Anterior cingulate cortex (tissue), 58 donors: ENCODE results near the gene IL2RA.
"Not testable (repeated sequence)": the region's sequence is repeated elsewhere in the genome, so short reads cannot be mapped to it uniquely, and the experiment has no call there.

ENCODE experiments used
- DNase-seq, 58 donors: peaks; one replicate each; lab custom pipeline; 2025; lab: John Stamatoyannopoulos, UW

The IL2RA gene

DNA sequence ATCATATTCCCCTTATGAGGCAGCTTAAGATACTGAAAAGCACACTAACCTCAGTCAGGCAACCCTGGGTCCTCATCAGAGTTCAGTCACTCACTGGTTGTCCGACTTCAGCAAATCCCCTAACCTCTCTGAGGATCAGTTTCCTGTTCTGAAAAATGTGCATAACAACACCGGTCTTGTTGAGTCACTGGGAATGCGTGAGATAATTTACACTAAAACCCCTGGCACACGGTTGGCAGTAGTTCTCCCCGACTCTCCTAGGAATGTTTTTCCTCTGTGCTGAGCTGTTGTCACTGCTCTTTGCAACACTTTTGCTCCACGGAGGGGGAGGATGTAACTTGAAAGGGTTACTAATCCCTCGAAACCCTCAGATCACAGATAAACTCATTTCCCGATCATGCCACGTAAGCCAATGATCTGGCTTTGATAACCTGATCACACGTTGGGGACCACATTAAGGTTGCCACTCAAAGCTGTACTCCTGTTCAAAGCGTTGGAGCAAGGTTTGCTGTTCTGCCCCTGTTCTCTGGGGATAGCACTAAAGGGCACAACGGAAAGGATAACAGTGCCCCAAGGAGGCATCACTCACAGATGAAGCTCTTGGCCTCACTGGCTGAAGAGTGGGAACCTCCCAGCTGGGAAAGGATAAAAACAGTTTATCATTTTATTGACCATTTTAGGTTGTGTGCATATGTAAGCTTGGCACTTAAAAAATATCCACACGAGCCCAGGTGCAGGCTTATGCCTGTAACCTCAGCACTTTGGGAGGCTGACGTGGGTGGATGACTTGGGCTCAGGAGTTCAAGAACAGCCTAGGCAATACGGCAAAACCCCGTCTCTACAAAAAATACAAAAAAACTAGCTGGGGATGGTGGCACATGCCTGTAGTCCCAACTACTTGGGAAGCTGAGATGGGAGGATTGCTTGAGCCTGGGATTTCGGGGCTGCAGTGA is 21.6 kb upstream of the IL2RA start:
- no peak for DNase-seq

DNA sequence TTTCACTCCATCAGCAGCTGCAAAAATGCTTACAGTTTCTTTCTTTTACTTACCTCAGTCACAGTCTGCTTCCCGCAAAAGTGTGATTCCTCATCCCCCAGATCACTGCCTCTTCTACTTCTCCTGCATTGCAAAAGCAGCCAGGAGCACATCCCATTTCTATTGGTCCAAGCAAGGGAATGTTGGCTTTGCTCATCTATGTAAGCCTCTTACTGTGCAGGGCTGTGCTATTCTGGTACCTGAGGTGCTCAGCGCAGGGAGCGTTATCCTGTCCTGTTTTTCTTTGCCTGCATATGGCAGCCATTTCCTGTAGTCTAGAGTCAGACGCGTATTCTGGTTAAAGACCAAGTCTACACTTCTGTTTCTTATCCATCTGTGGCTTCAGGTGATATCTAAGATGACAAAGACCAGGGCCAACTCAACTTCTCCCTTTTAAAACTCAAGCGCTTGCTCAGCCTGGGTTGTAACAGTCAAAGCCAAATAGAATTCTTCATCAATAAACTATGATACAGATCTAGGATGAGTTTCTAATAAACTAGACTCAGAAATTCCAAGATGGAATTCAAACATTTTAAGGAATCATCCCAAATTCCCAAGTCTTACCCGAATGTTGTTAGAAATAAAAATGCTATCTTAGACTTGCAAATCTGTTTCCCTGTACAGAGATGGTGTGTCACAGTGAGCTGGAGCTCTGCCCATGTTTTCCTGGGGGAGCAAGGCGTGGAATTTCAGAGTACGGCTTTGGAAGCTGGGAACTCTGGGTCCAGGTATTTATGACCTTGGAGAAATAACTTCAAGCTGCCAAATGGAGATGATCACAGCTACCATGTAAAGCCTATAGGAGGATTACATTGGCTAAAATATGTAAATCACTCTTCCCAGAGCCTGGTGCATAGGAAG is 20.6 kb upstream of the IL2RA start:
- DNase-seq, result peak in 3 of 58 donors; percentile 10 to 75 (median 30)

DNA sequence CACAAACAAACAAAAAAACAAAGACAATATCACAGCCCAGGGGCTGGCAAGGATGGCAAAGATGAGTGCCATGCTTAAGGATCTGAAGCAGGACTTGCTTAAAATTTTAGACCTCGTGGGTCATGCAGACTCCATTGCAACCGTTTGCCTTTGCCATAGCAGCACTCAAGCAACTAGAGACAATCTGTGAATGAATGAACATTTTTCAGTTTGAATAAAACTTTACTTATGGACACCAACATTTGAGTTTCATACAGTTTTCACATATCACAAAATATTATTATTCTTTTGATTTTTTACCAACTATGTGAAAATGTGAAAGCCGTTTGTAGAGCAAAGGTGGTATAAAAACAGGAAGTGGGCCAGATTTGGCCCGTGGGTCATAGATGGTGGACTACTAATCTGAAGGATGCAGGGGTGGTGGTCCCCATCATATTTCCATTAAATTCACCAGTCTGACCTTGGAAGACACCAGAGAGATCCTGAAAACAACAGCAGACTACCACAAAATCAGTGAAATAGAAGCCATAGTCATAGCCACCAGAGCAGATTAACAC is 18.3 kb upstream of the IL2RA start:
- DNase-seq, result no peak

DNA sequence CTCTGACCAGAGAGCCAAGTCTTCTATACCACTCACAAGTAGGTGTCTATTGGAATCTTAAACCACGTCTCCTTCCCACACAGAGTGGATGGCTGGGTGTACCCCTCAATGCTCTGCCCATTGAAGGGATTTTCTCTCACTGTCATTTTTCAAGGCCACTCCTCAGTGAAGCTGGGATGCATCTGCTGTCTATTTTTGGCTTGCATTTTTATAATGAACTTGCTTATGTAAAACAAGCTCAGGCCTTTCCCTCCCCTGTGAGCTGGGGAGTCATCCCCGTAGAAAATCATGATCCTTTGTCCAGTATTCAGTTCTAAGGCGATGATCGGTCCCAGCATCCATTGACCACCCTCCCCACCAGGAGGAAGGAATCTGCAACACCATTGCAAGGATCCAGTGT is 16.9 kb upstream of the IL2RA start:
- no peak for DNase-seq

DNA sequence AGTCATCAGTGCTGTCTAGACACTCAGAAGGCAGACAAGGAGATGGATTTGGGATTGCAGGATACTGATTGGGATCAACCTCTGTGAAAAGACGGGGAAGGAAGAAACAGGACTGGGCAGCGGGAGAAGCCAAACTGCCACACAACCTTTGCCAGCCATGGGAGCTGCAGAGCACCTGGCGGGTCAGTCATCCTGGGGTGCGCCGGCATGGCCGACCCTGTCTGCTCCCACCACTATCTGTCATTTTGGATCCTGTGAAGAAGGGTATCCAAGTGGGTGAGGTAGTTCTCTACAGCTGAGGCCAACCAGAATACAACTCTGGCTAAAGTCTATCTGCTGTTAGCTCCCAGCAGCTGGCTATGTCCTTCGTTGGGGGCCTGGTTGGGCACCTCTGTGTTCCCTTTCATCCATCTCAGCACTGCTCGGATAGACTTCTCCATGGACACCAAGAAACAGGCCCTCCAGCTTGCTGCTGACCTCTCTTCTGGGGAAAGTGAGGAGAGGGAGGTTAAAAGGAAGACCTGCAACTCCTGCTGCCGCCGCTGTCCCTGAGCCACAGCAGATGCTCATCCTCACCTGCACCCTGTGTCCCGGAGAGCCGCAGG is 15.0 kb upstream of the IL2RA start:
- no peak for DNase-seq

DNA sequence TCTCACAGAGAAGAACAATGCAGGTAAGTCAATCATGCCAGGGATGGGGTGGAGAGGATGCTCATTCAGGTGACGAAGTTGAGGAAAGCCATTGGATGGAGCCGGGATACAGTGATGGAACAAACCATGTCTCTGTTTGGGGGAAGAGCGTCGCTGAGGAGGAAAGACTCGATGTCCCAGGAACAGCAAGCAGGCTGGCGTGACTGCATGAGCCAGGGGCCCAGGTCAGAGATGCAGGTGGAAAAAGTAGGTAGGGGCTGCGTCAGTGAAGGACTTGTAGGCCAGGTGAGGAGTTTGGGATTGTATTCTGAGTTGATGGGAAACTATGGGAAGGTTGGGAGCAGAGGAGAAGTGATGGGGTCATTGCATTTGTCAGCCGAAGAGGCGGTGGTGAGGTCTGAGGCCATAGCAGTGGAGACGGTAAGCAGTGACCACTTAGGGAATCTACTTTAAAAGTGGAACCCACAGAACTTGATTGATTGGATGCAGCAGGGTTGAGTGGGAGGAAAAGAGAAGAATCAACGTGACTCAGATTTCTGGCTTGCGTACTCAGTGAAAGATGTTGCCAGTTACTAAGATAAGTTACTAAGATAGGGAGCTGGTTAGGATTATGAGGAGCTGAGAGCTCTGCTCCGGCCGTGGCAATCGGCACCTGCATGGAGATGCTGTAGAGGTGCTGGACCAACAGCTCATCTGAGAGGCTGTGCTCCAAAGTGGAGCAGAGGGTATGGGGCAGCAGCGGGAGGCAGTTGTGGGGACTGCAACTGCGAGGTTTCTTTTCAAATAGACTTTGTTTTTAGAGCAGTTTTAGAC is 12.5 kb upstream of the IL2RA start:
- no peak for DNase-seq

DNA sequence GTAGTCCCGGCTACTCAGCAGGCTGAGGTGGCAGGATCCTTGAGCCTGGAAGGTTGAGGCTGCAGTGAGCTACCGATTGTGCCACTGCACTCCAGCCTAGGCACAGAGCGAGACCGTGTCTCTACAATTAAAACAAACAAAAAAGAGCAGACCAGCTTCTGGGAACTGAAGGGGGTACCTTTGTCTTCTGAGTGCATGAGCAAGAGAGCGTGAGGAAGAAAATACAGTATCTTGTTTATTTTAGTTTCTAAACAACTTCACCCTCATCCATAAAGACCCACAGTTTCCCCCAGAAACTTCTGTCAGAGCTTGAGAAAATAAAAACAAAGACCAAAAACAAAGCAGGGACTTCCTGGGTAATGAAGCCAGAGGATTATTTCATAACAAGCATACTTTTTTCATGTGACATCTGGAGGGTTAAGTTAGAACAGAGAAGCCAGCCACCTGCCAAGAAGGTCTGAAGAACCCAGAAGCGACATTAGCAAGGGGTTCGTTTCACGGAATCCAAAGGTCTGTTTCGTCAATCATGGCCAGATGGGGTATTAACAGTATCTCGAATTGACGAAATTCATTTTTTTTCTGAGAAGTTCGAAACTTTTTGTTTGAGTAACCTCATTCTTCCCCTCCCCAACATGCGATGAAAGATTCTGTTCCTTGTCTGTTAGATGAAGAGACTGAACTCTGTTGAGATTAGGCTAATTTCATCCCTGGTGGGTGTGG is 10.2 kb upstream of the IL2RA start:
- DNase-seq, result no peak

DNA sequence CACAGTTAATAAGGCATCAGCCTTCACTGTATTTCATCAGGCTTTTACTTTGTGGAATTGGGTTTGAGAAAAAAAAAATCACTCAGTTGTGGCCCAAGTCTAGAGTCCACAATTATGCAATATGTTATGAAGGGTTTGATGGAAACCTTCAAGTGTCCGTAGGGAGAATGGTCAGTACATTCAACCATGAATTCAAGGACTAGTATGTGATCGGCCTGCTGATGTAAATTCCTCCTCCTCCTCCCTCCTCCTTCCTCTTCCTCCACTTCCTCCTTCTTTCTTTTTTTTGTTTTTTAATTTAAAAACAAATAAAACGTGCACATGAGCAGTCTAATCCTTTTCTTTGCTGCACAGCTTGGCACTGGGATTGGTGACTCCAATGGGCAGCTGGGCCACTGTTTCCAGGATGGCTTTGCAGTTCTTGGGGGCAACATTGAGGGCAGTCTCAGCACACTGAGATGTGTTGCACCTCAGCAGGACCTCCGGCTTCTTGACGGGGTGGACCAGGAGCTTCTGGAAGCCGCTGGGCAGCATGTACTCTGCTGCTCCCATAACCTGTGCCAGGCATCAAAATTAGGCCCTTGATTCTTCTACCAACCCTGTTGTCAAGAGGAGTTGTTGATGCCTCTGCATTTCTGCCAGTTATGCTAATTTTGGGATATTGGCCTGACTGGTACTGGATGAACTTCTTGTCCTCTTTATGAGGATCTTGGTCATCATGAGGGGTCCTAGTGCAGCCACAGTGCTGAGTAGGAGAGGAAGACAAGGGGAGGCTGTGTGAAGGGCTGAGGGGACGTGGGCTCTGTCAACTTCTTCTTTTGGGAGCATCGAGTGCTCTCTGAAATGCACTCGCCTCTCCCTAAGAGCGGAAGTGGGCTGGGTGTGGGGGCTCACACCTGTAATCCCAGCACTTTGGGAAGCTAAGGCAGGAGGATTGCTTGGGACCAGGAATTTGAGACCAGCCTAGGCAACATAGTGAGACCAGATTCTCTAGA is 9.3 kb upstream of the IL2RA start:
- DNase-seq, result no peak

DNA sequence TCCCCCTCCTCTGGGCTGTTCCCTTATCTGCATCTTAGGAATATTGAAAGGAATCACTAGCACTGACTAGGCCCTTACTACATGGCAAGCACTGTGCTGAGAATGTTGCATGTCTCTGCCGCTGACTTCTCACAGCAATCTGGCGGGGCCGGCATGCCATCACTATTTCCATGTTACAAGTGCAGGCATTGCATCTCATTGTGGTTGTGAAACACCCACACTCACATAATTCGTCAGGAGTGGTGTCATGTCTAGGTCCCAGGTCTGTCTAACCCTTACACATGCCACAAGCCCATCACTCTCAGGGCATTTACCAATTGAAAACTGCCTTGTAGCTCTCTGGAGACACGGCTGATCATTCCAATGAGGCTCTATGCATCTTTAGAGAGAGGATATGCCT is 8.5 kb upstream of the IL2RA start:
- no peak for DNase-seq

DNA sequence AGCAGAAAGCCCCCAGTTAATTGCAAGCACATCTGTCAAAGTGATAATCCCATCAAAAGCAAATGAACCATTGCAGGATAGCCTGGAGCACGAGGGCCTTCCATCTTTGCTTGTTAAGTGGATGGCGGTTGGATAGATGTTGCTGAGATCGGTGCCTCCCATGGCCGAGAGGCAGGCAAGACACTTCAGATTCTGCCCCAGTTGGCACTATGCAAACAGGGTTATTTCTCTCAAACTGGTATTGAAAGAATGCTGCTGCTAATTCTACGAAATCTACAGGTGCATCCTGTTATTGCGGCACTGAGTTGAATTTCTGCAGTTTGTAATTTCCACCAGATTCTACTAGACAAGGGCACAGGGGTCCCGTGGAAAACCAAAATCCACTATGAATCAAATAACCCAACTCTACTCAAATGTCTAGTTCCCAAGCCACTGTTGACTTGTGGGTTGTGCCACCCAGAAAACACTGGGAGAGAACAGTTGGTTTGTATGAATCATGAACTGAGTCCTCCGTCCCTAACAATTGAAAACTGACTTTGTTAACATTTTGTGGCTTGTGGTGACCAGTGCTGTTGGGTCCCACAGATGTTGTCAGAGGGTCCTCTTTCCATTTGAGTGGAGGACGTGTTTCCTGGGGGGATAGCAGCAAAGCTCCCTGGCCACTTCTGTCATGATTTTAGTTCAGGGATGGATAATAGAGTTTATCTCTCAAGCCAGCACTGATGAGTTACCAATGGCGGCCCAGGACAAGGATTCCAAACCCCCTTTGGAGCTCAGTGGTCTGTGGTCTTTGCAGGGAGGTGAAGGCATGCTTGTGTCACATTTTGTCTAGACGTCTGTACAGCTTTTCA is 7.1 kb upstream of the IL2RA start:
- DNase-seq, result no peak

DNA sequence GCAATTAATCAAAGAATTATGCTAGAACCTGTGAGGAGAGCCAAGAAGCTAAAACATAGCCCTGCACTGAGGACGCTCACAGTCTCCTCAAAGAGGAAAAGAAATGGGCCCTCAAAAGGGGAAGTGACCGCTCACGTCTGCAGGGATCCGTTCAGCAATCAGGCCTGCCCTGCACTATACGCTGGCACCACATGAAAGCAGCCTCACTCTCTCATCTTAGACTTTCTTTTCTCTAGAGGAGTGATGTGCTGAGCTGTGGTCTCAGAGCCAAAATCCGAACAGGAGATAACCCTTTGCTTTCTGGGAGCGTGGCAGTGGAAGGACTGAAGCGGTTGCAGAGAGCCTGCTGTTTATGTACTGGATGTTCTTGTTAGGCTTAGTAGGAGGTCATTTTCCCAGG is 6.3 kb upstream of the IL2RA start:
- peak in 2 of 58 donors; percentile 4 to 5 for DNase-seq

DNA sequence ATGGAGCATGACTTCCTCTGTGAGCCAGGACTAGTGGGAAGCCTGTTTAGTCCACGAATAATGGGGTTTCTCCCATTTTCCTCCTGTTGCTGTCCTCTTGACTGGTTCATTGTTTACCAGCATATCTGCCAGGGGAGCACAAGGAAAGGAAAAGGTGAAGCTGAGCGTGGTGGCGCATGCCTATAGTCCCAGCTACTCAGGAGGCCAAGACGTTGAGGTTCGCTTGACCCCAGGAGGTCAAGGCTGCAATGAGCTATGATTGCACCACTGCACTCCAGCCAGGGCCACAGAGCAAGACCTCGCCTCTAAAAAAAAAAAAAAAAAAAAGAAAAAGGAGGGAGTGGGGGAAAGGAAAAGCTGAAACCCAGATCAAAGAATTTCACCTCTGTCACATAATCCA is 5.8 kb upstream of the IL2RA start:
- DNase-seq, result no peak

DNA sequence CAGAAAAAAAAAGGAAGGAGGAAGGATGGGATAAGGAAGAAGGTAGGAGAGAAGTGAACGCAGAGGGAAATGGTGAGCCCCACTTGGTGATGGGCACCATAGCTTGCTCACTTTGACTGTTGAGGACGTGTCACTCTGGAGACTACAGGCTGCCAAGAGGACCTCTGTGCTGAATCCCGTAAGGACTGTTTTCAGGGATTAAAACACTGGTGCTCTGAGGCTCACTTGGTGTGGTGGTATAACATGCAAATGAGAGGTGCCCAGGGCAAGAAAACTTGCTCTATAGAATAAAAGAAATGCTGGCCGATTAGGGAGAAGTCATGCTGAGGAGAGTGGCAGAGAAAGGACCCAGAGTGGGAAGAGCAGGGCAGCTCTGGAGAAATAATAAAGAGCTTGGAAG is 5.3 kb upstream of the IL2RA start:
- no peak for DNase-seq

DNA sequence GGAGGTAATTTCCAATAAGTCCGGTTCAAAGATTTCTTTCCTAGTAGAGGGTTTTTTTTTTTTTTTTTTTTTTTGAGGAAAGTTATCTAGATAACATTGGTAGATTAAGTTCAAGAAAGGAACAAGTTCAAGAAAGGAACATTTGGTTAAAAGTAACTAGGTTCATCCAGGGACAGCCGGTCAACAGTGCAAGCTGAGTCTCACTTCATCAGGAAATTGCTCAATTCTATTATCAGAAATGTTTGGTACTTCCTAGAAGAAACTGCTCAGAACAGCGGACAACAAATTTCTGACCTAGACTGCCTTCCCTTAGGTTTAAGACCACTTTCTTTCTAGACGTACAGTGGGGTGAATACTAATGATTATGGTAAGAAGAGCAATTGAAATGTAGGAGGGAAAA is 3.7 kb upstream of the IL2RA start:
- DNase-seq, result no peak

DNA sequence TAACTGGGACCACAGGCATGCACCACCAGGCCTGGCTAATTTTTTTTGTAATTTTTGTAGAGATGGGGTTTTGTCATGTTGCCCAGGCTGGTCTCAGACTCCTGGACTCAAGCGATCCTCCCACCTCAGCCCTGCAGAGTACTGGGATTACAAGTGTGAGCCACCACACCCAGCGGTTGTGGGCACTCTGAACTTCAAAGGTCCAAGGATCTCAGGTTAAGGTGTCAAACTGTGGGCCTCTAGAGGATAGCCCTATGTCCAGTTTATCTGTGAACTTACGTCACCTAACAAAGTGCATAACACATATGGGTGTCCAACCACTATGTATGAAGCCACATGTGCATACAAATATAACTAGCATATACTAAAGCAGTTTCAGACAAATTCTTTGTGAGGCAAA is 3.2 kb upstream of the IL2RA start:
- no peak for DNase-seq

DNA sequence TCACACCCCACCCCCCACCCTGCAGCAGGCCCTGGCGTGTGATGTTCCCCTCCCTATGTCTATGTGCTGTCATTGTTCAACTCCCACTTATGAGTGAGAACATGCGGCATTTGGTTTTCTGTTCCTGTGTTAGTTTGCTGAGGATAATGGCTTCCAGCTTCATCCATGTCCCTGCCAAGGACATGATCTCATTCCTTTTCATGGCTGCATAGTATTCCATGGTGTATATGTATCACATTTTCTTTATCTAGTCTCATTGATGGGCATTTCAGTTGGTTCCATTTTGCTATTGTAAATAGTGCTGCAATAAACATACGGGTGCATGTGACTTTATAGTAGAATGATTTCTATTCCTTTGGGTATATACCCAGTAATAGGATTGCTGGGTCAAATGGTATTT is 2.6 kb upstream of the IL2RA start:
- DNase-seq, result not testable (repeated sequence)

DNA sequence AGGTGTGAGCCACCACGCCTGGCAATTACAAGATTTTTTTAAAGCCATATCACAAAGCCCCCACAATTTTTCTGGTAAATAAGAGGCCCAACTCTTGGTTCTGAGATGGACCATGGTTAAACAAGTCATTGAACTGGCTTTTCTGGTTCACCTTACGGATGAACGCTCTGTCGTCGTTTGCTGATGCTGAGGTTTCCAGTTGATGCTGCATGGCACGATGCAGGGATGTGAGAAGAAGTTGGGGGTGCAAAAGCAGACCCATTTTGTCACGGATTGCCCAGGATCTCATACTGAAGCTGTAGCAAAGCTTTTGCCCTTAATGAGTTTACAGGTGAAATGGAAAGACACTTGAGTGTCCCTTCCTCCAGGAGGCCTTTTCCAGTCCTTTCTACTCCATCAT is 2.0 kb upstream of the IL2RA start:
- no peak for DNase-seq
